PC-9 (cell line): ENCODE measurements around the gene UBE2C.

Experiments
- EZH2 ChIP-seq: fragments of 200-600 bp; sonication (generic); IDR thresholded peaks from 2 replicates; pipeline ENCODE4 v1.8.0; 2017; ENCODE audit warnings: antibody characterized with exemption, low read depth
- TF ChIP-seq, protein P1 (sequence below): fragments of 200-600 bp; sonication (generic); conservative IDR thresholded peaks from 2 replicates; pipeline ENCODE4 v1.6.1; 2017; ENCODE audit warnings: mixed run types, antibody characterized with exemption, mild to moderate bottlenecking, moderate library complexity

DNA sequence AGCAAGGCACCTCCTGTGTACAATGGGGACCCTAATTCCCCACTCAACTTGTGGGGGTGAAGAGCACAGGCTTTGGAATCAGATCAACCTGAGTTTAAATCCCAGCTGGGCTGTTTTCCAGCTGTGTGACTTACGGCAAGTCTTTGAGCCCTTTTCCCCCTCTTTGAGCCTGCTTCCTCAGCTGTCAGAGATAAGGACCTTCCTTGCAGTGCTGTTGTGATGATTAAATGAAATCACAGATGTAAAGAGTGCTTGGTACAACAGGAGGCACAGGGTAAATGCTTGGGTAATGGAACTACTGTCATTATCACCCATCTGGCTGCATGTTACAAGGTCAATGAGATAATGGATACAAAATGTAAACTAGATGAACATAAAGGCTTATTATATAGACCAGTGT, 24.4 kb downstream of the UBE2C start:
- TF ChIP-seq, protein P1, sequence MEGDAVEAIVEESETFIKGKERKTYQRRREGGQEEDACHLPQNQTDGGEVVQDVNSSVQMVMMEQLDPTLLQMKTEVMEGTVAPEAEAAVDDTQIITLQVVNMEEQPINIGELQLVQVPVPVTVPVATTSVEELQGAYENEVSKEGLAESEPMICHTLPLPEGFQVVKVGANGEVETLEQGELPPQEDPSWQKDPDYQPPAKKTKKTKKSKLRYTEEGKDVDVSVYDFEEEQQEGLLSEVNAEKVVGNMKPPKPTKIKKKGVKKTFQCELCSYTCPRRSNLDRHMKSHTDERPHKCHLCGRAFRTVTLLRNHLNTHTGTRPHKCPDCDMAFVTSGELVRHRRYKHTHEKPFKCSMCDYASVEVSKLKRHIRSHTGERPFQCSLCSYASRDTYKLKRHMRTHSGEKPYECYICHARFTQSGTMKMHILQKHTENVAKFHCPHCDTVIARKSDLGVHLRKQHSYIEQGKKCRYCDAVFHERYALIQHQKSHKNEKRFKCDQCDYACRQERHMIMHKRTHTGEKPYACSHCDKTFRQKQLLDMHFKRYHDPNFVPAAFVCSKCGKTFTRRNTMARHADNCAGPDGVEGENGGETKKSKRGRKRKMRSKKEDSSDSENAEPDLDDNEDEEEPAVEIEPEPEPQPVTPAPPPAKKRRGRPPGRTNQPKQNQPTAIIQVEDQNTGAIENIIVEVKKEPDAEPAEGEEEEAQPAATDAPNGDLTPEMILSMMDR = no peak
- TF ChIP-seq EZH2 = no peak
